DMS114 treated with DMSO at 0.1 percent for 48 hours (cell line): ENCODE measurements around the gene KCP.

Experiments
- DNase-seq: peaks from one replicate; lab custom pipeline; 2025; ENCODE audit not compliant: unreplicated experiment; lab: John Stamatoyannopoulos, UW

The KCP gene

DNA sequence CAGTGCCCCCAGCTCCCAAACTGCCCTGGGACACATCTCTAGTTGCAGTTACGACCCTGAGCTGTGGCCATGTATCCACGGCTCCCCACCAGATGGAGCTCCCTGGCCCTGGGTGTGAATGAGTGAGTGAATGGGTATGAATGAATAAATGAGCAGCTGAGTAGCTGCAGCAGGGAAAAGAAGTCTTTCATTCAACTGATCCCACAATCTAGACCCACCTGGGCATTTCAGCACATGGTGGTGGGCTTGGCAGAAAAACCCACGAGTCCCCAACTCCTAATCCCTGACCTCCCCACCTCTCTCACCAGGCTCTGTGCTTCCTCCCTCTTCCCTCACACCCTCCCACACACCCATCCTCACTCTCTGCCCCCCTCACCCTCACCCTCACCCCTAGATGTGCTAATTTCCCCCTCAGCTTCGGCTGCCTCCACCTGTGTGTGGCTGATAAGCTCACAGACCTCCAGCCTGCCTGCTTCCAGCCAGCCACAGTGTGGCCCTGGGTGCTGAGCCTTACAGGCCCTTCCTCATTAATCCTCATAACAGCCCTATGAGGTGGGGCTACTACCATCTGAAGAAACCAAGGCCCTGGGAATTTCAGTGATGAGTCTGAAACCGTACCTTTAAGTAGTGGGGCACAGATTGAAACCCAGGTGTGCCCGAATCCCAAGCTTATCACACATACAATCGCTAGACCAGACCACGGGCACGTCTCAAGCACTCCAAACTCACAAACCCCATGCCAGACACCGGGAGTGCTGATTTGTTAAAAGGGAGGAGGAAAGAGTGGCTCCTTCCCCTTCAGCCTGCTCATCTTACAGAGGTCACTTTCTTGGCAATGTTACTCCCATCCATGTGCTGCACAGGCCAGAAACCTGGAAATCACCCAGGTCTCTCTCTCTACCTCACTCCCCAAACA lies 50.1 kb downstream of the KCP start:
- no peak for DNase-seq

DNA sequence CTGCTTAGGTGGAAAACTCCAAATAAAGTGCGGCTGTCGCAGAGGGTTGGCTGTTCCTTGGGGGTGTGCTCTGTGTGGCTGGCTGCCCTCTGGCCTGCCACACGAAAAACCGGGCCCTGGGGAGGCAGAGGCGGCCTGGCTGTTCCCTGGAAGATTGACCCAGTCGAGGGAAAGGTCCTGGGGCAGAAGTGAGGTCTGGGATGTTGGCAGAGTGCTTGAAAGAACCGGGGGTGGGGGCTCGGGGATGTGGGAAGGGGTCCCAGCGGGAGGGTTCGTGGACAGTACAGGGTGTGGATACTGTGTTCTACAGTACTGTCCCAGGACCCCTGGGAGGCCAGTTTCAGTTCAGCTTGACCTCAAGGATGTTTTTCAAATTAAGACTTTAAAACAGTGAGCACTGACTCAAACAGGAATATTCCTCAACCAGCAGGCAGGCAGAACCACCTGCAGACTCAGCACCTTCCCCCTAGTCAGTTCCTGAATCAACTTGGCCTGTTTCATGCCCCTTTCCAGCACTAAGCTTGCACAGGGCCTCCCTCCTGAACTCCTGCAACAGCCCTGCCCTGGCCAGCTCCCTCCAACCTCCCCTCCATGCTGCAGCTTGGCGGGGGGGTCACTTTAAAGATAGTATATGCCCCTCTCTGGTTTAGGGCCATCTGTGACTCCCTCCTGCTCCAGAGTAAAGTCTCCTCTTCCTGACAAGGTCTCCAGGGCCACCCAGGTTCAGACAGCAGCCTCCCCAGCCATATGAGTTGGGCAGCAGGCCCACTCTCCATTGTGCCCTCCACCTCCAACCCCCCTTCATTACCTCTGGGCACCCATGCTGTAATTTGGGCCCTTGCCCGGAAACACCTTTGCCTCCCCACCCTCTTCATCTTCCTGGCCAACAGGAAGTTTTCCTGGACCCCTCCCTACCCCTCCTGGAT lies 51.0 kb downstream of the KCP start:
- DNase-seq, result no peak

DNA sequence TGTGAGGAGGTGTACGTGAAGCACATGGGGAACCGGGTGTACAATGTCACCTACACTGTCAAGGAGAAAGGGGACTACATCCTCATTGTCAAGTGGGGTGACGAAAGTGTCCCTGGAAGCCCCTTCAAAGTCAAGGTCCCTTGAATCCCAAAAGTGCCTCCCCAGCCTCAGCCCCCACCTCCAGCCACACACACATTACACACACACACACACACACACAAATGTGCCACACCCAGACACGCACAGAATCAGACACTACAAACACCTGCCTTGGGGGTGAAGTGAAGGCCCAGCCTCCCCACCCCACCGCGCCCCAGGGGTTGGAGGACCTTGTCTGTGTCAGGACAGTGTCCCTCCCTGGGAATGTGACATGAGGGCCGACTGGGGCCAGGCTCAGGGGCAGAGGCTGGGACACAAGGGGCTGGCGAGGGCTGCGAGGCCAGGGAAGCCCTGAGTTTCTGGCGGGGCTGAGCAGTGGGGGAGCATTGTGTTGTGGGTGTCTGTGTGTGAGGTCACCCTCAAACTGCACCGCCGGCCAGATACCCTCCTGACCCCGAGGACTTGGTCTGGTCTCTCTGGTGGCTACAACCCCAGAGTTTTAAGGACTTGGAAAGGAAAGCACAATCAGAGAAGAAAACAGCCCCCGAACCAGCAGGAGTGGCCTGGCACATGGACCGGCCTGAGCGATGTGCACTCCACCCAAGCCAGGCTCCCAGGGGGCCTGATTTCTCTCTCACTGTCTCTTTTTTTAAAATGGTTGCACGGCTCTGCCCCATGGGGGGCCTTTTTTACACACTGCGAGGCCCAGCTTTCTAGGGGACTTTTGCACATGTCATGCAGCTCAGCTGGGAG lies 51.9 kb downstream of the KCP start:
- no peak for DNase-seq

DNA sequence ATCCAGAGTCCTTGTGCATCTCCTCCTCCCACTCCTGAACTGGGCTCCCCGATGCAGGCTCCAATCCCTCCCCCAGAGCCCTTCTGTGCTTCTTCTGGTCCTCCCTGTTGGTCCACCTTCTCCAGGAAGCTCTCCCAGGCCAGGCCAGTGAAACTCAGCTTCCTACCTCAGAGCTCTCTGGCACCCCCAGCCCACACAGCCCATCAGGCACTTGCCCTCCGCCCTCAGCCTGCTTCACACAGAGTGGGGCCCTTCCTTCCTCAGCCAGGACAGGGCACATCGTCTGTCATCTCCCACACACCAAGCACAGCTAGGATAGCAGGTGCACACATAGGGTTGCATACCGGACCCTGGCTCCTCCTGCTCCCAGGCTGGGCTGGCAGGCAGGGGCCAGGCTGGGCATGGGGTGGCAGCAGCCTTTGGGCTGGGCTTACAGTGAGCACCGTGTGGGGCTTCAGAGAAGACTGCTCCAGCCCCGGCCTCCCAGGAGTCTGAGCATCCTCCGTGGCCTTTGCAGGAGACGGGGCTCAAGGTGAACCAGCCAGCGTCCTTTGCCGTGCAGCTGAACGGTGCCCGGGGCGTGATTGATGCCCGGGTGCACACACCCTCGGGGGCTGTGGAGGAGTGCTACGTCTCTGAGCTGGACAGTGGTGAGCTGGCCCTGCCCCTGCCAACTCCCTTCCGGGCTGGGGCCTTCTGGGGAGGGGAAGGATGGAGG lies 54.3 kb downstream of the KCP start:
- DNase-seq, result no peak

- no peak for DNase-seq
Measured at GRCh38 chr7:128855559-128855958, 55.0 kb downstream of the KCP start.

DNA sequence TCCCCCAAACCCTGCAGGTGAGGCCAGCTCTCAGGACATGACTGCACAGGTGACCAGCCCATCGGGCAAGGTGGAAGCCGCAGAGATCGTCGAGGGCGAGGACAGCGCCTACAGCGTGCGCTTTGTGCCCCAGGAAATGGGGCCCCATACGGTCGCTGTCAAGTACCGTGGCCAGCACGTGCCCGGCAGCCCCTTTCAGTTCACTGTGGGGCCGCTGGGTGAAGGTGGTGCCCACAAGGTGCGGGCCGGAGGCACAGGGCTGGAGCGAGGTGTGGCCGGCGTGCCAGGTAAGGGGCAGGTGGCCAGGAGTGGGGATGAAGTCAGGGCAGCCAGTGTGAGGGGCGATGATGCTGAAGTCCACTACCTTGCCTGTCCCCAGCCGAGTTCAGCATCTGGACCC lies 56.1 kb downstream of the KCP start:
- no peak for DNase-seq

DNA sequence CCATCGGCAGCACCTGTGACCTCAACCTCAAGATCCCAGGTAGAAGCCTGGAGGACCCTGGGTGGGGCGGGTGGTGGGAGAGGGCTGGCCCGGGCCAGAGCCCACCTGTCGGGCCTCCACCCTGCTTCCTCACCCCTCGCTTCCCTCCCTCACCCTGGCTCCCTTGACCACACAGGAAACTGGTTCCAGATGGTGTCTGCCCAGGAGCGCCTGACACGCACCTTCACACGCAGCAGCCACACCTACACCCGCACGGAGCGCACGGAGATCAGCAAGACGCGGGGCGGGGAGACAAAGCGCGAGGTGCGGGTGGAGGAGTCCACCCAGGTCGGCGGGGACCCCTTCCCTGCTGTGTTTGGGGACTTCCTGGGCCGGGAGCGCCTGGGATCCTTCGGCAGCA lies 56.7 kb downstream of the KCP start:
- DNase-seq, result no peak

- no peak for DNase-seq
Measured at GRCh38 chr7:128852537-128853254, 57.8 kb downstream of the KCP start.

- DNase-seq, result no peak
Measured at GRCh38 chr7:128849804-128850490, 60.6 kb downstream of the KCP start.

DNA sequence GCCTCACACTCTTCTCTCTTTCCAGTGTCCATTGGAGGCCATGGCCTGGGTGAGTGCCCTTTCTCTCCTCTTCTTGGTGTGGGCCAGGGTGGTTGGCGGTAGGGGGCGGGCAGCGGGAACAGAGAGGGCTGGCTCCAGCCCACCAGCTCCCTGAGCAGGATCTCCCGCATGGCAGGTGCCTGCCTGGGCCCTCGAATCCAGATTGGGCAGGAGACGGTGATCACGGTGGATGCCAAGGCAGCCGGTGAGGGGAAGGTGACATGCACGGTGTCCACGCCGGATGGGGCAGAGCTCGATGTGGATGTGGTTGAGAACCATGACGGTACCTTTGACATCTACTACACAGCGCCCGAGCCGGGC lies 61.4 kb downstream of the KCP start:
- no peak for DNase-seq

DNA sequence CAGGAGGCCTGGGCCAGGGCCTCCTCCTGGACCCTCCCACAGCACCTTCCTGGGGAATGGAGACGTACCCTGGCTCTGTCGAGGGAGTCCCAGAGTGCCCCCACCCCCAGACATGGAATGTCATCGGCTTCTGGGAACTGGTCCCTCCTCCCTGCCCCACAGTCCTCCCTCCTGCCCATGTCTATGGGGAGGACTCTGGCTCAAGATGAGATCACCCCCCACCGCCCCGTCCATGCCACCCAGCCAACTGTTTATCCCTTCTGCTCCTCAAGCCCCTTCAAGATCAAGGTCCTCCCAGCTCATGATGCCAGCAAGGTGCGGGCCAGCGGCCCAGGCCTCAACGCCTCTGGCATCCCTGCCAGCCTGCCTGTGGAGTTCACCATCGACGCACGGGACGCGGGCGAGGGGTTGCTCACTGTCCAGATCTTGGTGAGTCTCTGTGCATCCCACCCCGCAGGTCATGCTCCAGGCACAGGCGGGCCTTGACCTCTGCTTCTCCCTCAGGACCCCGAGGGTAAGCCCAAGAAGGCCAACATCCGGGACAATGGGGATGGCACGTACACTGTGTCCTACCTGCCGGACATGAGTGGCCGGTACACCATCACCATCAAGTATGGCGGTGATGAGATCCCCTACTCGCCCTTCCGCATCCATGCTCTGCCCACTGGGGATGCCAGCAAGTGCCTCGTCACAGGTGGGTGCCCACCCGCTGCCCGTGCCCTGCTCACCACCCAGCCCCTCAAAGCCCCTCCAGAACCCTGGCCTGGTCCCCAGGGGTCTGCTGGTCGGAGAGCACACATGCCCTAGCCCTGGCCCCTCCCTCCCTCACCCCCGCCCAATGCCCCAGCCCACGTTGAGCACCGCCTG lies 62.0 kb downstream of the KCP start:
- no peak for DNase-seq

DNA sequence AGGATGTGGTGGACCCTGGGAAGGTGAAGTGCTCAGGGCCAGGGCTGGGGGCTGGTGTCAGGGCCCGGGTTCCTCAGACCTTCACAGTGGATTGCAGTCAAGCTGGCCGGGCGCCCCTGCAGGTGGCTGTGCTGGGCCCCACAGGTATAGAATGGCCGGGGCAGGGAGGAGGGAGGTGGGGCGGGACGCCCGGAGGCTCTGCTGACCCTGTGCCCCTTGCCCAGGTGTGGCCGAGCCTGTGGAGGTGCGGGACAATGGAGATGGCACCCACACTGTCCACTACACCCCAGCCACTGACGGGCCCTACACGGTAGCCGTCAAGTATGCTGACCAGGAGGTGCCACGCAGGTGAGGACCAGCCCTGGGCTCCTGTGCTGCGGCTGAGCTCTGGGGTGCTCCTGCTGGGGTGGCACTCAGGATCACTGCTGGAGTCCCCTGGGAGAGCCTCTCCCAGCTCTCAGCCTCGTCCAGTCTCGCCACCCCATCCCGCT lies 62.7 kb downstream of the KCP start:
- no peak for DNase-seq

GRCh38 chr7:128846781-128847444 lies 63.6 kb downstream of the KCP start:
- DNase-seq, result no peak

GRCh38 chr7:128845987-128846386 lies 64.5 kb downstream of the KCP start:
- DNase-seq, result no peak

- DNase-seq, result no peak
Measured at GRCh38 chr7:128845475-128845874, 65.0 kb downstream of the KCP start.

- no peak for DNase-seq
Measured at GRCh38 chr7:128844777-128845311, 65.7 kb downstream of the KCP start.

- DNase-seq, result no peak
Measured at GRCh38 chr7:128843938-128844621, 66.4 kb downstream of the KCP start.
